Measurements from ENCODE around the gene PCSK9. TPM values are rescaled to one million over a fixed set of nuclear protein-coding genes. Genes with fewer than 3 reads are reported as not detected.

Gene PCSK9
- polyA plus RNA-seq, 2 of the 4 experiments (the other 2 are of a cell fraction) = 1.7 to 7.3 TPM

DNA sequence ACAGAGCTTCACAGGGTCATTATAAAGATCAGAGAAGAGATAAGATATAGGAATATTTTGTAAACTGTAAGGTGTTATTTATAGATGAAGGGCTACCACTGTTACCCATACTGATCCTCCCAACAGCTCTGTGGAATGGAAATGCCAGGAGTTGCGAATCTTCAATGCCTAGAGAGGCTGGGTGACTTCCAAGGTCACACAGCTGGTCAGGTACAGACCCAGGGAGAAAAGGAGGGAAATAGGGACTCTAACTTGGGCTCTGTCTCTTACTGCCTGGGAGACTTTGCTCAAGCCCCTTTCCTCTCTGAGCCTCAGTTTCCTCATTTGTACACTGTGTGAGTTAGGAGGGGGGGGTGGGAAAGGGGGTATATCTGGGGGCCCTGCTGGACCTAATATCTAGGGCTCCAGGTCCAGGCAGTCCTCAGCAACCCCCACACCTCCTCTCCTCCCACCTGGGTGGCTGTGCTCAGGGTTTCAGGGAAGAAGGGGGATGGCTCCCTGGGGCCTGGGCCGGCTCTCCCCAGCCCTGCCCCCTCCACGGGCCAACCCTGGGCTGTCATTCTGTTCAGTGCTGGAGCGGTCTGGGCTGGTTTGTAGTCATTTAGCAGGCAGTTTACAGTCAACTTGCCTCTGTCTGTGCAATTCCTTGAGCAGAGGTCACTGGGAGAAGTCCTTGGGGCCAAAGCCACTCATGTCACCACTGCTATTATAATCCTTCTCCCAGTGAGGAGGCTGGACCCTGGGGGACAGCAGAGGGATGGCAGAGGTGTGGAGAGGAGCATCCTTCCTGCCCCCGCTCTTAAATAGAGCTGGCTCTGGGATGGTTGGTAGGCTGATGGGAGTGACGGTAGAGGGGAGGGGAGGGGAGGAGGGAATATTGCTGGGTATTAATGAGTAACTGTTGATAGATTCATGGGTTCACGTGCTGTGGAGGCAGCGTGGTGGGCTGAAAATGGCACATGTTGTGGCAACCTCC, 39.0 kb upstream of the PCSK9 start:
- TF ChIP-seq TP53 (CRISPR knock-in tag; IDR thresholded peaks at IDR 0.05) = no peak
- no peak overlapping the region for H3K27ac ChIP-seq
- no peak overlapping the region for H3K4me2 ChIP-seq
- WGBS (ENCODE audit: missing lambda C conversion rate) = 56% methylated on average over 5 of the region's 8 CpGs
- no peak for ATAC-seq
- DNase-seq (ENCODE audit: low read depth in 1 of 2, low spot score in 1 of 2) = no peak
- H3K9me3 ChIP-seq = no peaks in the 10 kb centered on the region
- H3K4me3 ChIP-seq = no peak overlapping the region
- no peak for FAIRE-seq
- 0 out of 3 replicates have a peak, but pooled peaks cover 4% of the 10 kb centered on the region for H3K4me1 ChIP-seq
- ChIA-PET POLR2A (no interaction called here), CTCF (interaction anchor here (0.7 to 20.8 kb wide), 6 partner anchors 7 to 55 kb away, joined by 3 to 451 read pairs (median 6); no protein-coding TSS in a partner anchor)

DNA sequence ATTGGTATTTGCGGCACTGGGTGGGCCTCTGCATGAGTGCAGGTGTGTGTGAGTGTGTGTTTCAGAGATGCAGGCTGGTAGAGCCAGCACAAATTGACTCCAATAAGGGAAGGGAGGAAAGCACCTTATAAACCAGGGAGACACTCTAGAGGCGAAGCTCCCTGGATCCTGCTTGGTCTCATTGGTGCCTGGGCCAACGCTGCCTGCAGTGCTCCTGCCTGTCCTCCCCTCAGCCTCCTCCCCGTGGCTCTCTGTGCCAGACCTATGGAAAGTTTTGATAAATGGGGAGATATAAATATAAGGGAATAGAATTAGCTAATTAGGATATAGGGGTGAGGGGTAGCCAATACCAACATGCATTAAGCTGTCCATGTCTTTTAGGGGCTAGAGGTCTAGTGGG, 38.0 kb upstream of the PCSK9 start:
- ChIA-PET POLR2A (no interaction called here), CTCF (interaction anchor here (0.7 to 20.8 kb wide), 4 partner anchors 9 to 55 kb away, joined by 3 to 451 read pairs (median 14); no protein-coding TSS in a partner anchor)
- TF ChIP-seq TFCP2L1 (CRISPR knock-in tag; IDR thresholded peaks at IDR 0.05) (no peak), FOXS1 (CRISPR knock-in tag; IDR thresholded peaks at IDR 0.05) (no peak), RCOR1 (IDR thresholded peaks at IDR 0.05; ENCODE audit: low read depth, low read length) (no peak), HOXB5 (CRISPR knock-in tag; IDR thresholded peaks at IDR 0.05) (no peak), ESRRA (IDR thresholded peaks at IDR 0.05; ENCODE audit: borderline replicate concordance, low read length) (no peak), ZSCAN20 (CRISPR knock-in tag; IDR thresholded peaks at IDR 0.05) (no peak), MAZ (IDR thresholded peaks at IDR 0.05; ENCODE audit: borderline replicate concordance, low read depth, low read length) (no peak), TP53 (CRISPR knock-in tag; IDR thresholded peaks at IDR 0.05) (no peak), KDM1A (IDR thresholded peaks at IDR 0.05; ENCODE audit: low read depth) (no peak), BHLHE40 (IDR thresholded peaks at IDR 0.05; ENCODE audit: low read depth, low read length) (no peak)
- TF ChIP-seq, protein P1, sequence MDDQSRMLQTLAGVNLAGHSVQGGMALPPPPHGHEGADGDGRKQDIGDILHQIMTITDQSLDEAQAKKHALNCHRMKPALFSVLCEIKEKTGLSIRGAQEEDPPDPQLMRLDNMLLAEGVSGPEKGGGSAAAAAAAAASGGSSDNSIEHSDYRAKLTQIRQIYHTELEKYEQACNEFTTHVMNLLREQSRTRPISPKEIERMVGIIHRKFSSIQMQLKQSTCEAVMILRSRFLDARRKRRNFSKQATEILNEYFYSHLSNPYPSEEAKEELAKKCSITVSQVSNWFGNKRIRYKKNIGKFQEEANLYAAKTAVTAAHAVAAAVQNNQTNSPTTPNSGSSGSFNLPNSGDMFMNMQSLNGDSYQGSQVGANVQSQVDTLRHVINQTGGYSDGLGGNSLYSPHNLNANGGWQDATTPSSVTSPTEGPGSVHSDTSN (IDR thresholded peaks at IDR 0.05) = no peak
- TF ChIP-seq, protein P2, sequence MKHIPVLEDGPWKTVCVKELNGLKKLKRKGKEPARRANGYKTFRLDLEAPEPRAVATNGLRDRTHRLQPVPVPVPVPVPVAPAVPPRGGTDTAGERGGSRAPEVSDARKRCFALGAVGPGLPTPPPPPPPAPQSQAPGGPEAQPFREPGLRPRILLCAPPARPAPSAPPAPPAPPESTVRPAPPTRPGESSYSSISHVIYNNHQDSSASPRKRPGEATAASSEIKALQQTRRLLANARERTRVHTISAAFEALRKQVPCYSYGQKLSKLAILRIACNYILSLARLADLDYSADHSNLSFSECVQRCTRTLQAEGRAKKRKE (CRISPR knock-in tag; IDR thresholded peaks at IDR 0.05; ENCODE audit: low read depth) = no peak
- TF ChIP-seq, protein P3, sequence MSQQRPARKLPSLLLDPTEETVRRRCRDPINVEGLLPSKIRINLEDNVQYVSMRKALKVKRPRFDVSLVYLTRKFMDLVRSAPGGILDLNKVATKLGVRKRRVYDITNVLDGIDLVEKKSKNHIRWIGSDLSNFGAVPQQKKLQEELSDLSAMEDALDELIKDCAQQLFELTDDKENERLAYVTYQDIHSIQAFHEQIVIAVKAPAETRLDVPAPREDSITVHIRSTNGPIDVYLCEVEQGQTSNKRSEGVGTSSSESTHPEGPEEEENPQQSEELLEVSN (IDR thresholded peaks at IDR 0.05; ENCODE audit: borderline replicate concordance, low read depth) = no peak
- Histone ChIP-seq H3K9me3 (no peaks in the 10 kb centered on the region), H3K27ac (no peak overlapping the region), H3K4me2 (no peak overlapping the region), H3K4me1 (0 out of 3 replicates have a peak, but pooled peaks cover 4% of the 10 kb centered on the region), H3K4me3 (no peak overlapping the region)
- ATAC-seq = no peak
- FAIRE-seq = no peak
- no peak for DNase-seq (ENCODE audit: low read depth in 1 of 2, low spot score in 1 of 2)
- 57% methylated on average over 3 of the region's 4 CpGs for WGBS (ENCODE audit: missing lambda C conversion rate)

DNA sequence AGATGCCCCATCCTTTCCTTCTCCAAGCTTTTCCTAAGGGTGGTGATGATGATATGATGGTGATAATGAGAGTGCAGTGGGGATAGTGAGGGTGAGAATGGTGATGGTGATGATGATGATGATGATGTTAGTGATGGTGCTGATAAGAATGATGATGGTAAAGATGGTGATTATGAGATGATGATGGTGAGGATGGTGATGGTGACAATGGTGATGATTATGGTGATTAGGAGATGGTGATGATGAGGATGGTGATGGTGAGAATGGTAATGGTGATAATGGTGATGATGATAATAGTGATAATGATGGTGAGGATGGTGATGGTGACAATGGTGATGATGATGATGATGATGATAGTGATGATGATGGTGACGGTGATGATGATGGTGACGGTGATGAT, 36.7 kb upstream of the PCSK9 start:
- Histone ChIP-seq H3K4me3 (no peak overlapping the region), H3K4me2 (no peak overlapping the region), H3K4me1 (no peaks in the 10 kb centered on the region), H3K9me3 (no peaks in the 10 kb centered on the region), H3K27ac (no peak overlapping the region)
- DNase-seq (ENCODE audit: low read depth in 1 of 2, low spot score in 1 of 2) (no peak), ATAC-seq (no peak), FAIRE-seq (no peak)
- TF ChIP-seq RARB (CRISPR knock-in tag; IDR thresholded peaks at IDR 0.05) = no peak
- TF ChIP-seq POLR2A (IDR thresholded peaks at IDR 0.05; ENCODE audit: low read length) = no peak
- TF ChIP-seq NFE2L2 (conservative IDR thresholded peaks at IDR 0.05; ENCODE audit: low read length) = no peak
- no peak for TF ChIP-seq JUN (IDR thresholded peaks at IDR 0.05)
- no peak for TF ChIP-seq ZNF302 (CRISPR knock-in tag; IDR thresholded peaks at IDR 0.05)
- TF ChIP-seq, protein P4, sequence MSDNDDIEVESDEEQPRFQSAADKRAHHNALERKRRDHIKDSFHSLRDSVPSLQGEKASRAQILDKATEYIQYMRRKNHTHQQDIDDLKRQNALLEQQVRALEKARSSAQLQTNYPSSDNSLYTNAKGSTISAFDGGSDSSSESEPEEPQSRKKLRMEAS (IDR thresholded peaks at IDR 0.05) = no peak
- no peak for TF ChIP-seq ESRRA (IDR thresholded peaks at IDR 0.05; ENCODE audit: borderline replicate concordance, low read length)
- TF ChIP-seq HDAC2 (IDR thresholded peaks at IDR 0.05) = no peak
- TF ChIP-seq, protein P5, sequence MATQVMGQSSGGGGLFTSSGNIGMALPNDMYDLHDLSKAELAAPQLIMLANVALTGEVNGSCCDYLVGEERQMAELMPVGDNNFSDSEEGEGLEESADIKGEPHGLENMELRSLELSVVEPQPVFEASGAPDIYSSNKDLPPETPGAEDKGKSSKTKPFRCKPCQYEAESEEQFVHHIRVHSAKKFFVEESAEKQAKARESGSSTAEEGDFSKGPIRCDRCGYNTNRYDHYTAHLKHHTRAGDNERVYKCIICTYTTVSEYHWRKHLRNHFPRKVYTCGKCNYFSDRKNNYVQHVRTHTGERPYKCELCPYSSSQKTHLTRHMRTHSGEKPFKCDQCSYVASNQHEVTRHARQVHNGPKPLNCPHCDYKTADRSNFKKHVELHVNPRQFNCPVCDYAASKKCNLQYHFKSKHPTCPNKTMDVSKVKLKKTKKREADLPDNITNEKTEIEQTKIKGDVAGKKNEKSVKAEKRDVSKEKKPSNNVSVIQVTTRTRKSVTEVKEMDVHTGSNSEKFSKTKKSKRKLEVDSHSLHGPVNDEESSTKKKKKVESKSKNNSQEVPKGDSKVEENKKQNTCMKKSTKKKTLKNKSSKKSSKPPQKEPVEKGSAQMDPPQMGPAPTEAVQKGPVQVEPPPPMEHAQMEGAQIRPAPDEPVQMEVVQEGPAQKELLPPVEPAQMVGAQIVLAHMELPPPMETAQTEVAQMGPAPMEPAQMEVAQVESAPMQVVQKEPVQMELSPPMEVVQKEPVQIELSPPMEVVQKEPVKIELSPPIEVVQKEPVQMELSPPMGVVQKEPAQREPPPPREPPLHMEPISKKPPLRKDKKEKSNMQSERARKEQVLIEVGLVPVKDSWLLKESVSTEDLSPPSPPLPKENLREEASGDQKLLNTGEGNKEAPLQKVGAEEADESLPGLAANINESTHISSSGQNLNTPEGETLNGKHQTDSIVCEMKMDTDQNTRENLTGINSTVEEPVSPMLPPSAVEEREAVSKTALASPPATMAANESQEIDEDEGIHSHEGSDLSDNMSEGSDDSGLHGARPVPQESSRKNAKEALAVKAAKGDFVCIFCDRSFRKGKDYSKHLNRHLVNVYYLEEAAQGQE (IDR thresholded peaks at IDR 0.05) = no peak
- TF ChIP-seq NPAS2 (CRISPR knock-in tag; IDR thresholded peaks at IDR 0.05; ENCODE audit: borderline replicate concordance) = no peak
- no peak for TF ChIP-seq HOXB5 (CRISPR knock-in tag; IDR thresholded peaks at IDR 0.05)
- TF ChIP-seq GATA3 (IDR thresholded peaks at IDR 0.05; ENCODE audit: borderline replicate concordance) = no peak
- WGBS (ENCODE audit: missing lambda C conversion rate) = 21% methylated on average over 2 of the region's 2 CpGs
- POLR2A ChIA-PET = no interaction called here
- CTCF ChIA-PET = interaction anchor here (1.0 to 20.8 kb wide), 5 partner anchors 13 to 193 kb away, joined by 3 to 451 read pairs (median 11); no protein-coding TSS in a partner anchor

All from A549 (cell line).